Left ventricle myocardium superior (tissue), 1 donor: ENCODE data around the gene ZNF468. TPM values are rescaled to one million over a fixed set of nuclear protein-coding genes. Genes with fewer than 3 reads are reported as not detected.
"Not testable (repeated sequence)": the region's sequence is repeated elsewhere in the genome, so short reads cannot be mapped to it uniquely, and the experiment has no call there.

Experiments used
- ATAC-seq: fragments of 200-7000 bp; cut with Tn5 transposase; one replicate; pipeline ENCODE4 v1.9.1; 2020; ENCODE audit warnings: mild to moderate bottlenecking, moderate library complexity
- DNase-seq: peaks from one replicate; pipeline ENCODE4 v3.0.0-alpha.2; 2020
- intact Hi-C: fragments of 100-400 bp; cut with micrococcal nuclease; formaldehyde crosslinking; loops from one replicate; pipeline ENCODE4 v1.11.0; 2022
- long read RNA-seq: library from polyadenylated mRNA; unstranded; transcript quantifications from one replicate; pipeline ENCODE4 v2.0.0, GENCODE V29; 2021
- total RNA-seq: library from RNA; stranded (reverse); fragmentation: NEBNext Ultra II Directional; extraction: Animal tissue kit (Norgen Biotek cat#: 25700); gene quantifications from one replicate; pipeline ENCODE4 v1.2.1, GENCODE V29; 2021
- donor health status: DM: no; HTN: yes; CAD: no; lungs with severe emphysema.

The ZNF468 gene
- 8.1 TPM for total RNA-seq
- long read RNA-seq, full-length matches to known transcripts: 7 of 11 reads
- long read RNA-seq, partial matches to known transcripts: 0 of 11 reads
- long read RNA-seq, other reads (novel, unspliced or antisense): 4 of 11 reads

- DNase-seq: peak; percentile 77
- peak; percentile 100 for ATAC-seq
- intact Hi-C loops: not testable (repeated sequence)
Measured at GRCh38 chr19:52857378-52858191, at the start of gene ZNF468. Gene ZNF468, minus strand, starts transcription at chr19:52857619. Its CDS starts 3,347 bp downstream, at chr19:52854272.

- ATAC-seq, intact Hi-C loops, DNase-seq: not testable (repeated sequence)
Measured at GRCh38 chr19:52904052-52904780, 46.8 kb upstream of the ZNF468 start.

GRCh38 chr19:52901842-52902241, 44.4 kb upstream of the ZNF468 start:
- ATAC-seq (no peak), DNase-seq (no peak)
- intact Hi-C loops: no loop called here

- DNase-seq, intact Hi-C loops, ATAC-seq: not testable (repeated sequence)
Measured at GRCh38 chr19:52898596-52898995, 41.2 kb upstream of the ZNF468 start.

- DNase-seq (no peak), ATAC-seq (no peak)
- intact Hi-C loops: no loop called here
Measured at GRCh38 chr19:52898101-52898500, 40.7 kb upstream of the ZNF468 start.

GRCh38 chr19:52897138-52897935, 39.9 kb upstream of the ZNF468 start, which contains the start of gene ZNF320:
Gene ZNF320, minus strand, starts transcription at chr19:52897635. Its CDS starts 7,380 bp downstream, at chr19:52890255.
- ATAC-seq (peak; percentile 100), DNase-seq (peak; percentile 98)
- intact Hi-C loops: no loop called here

- intact Hi-C loops: no loop called here
- no peak for DNase-seq
- peak; percentile 48 for ATAC-seq
Measured at GRCh38 chr19:52896431-52897137, 39.2 kb upstream of the ZNF468 start.

- intact Hi-C loops: no loop called here
- DNase-seq (no peak), ATAC-seq (no peak)
Measured at GRCh38 chr19:52891336-52891735, 33.9 kb upstream of the ZNF468 start.

- no peak for ATAC-seq
- intact Hi-C loops: no loop called here
- DNase-seq: no peak
Measured at GRCh38 chr19:52889931-52890330, 32.5 kb upstream of the ZNF468 start.

- intact Hi-C loops: no loop called here
- DNase-seq: no peak
- ATAC-seq: no peak
Measured at GRCh38 chr19:52889076-52889475, 31.7 kb upstream of the ZNF468 start.

GRCh38 chr19:52880895-52881389, 23.5 kb upstream of the ZNF468 start:
- intact Hi-C loops: no loop called here
- no peak for ATAC-seq
- DNase-seq: no peak

- DNase-seq, ATAC-seq, intact Hi-C loops: not testable (repeated sequence)
Measured at GRCh38 chr19:52872996-52873395, 15.6 kb upstream of the ZNF468 start.

GRCh38 chr19:52871466-52871865, 14.0 kb upstream of the ZNF468 start:
- no peak for DNase-seq
- no peak for ATAC-seq
- intact Hi-C loops: no loop called here

- ATAC-seq, DNase-seq, intact Hi-C loops: not testable (repeated sequence)
Measured at GRCh38 chr19:52868031-52868430, 10.6 kb upstream of the ZNF468 start.

- peak; percentile 49 for ATAC-seq
- intact Hi-C loops, DNase-seq: not testable (repeated sequence)
Measured at GRCh38 chr19:52856540-52857377, 660 bp downstream of the ZNF468 start.

- DNase-seq, ATAC-seq, intact Hi-C loops: not testable (repeated sequence)
Measured at GRCh38 chr19:52847352-52847751, 10.1 kb downstream of the ZNF468 start.

GRCh38 chr19:52840825-52841465, 16.5 kb downstream of the ZNF468 start:
- ATAC-seq, intact Hi-C loops: not testable (repeated sequence)

More at GRCh38 chr19:52840825-52841465, 16.5 kb downstream of the ZNF468 start:
- not testable (repeated sequence) for DNase-seq
